SJSA1 (cell line): ENCODE data around the gene ATP11C. TPM values are rescaled to one million over a fixed set of nuclear protein-coding genes. Genes with fewer than 3 reads are reported as not detected.

ENCODE experiments used
- DNase-seq, 2 experiments: peaks; one replicate each; pipeline ENCODE4 v3.0.0-alpha.2; 2015 to 2020; ENCODE audit warnings: low spot score in 2 of 2, low read depth in 1 of 2
- H3K27ac ChIP-seq: fragments of 250-450 bp; sonication (Bioruptor Pico); 2 replicates; pipeline ENCODE4 v1.5.1; 2020; ENCODE audit warnings: mild to moderate bottlenecking, moderate library complexity
- H3K27me3 ChIP-seq: fragments of 250-450 bp; sonication (Bioruptor Pico); replicated peaks from 2 replicates; pipeline ENCODE4 v1.5.1; 2020; ENCODE audit warnings: mild to moderate bottlenecking, moderate library complexity
- H3K36me3 ChIP-seq: fragments of 250-450 bp; sonication (Bioruptor Pico); 2 replicates; pipeline ENCODE4 v1.5.1; 2020; ENCODE audit warnings: mild to moderate bottlenecking
- H3K4me1 ChIP-seq: fragments of 250-450 bp; sonication (Bioruptor Pico); replicated peaks from 2 replicates; pipeline ENCODE4 v1.6.1; 2021; ENCODE audit warnings: mild to moderate bottlenecking
- H3K4me3 ChIP-seq: fragments of 250-450 bp; sonication (Bioruptor Pico); 2 replicates; pipeline ENCODE4 v1.5.1; 2020; ENCODE audit warnings: mild to moderate bottlenecking
- H3K9me3 ChIP-seq: fragments of 250-450 bp; sonication (Bioruptor Pico); replicated peaks from 2 replicates; pipeline ENCODE4 v1.5.1; 2020; ENCODE audit warnings: mild to moderate bottlenecking
- total RNA-seq: library from RNA; depleted of rRNA; stranded (reverse); fragments of >200 nt; shearing (Covaris generic); gene quantifications from 2 replicates; pipeline ENCODE4 v1.2.3, GENCODE V29; 2014; rRNA removed

The ATP11C gene
- total RNA-seq, 1 experiment from 2014 or later, result 49.6 TPM

GRCh38 chrX:139680356-139680755 is 252.5 kb downstream of the ATP11C start:
- no peaks in the 10 kb centered on the region for H3K36me3 ChIP-seq
- H3K4me3 ChIP-seq, result no peak overlapping the region
- no peaks in the 10 kb centered on the region for H3K4me1 ChIP-seq
- no peak for DNase-seq
- no peaks in the 10 kb centered on the region for H3K27me3 ChIP-seq
- no peaks in the 10 kb centered on the region for H3K9me3 ChIP-seq
- no peak overlapping the region for H3K27ac ChIP-seq

Other genes starting within 250 kb of the ATP11C start
- gene MCF2, start 224.9 kb downstream of the ATP11C start, total RNA-seq, result 0.21 TPM in 1 of 2 replicates, not detected in the other
- gene CXorf66, start 32.5 kb upstream of the ATP11C start, total RNA-seq, result not detected in 2 replicates